HepG2 (cell line): Measurements from ENCODE around the gene DMAC2L. TPM values are rescaled to one million over a fixed set of nuclear protein-coding genes. Genes with fewer than 3 reads are reported as not detected.

Experiments
- CCDC6 ChIP-seq: sonication (generic); formaldehyde crosslinking; IDR thresholded peaks from 2 replicates; pipeline ENCODE4 v1.8.1; 2022; ENCODE audit warnings: mild to moderate bottlenecking, missing genetic modification reagents, moderate library complexity
- CENPX ChIP-seq: sonication (generic); formaldehyde crosslinking; IDR thresholded peaks from 2 replicates; pipeline ENCODE4 v1.9.0; 2021; ENCODE audit warnings: mild to moderate bottlenecking, missing genetic modification reagents, moderate library complexity
- DMAP1 ChIP-seq: IDR thresholded peaks from 2 replicates; pipeline ENCODE4 v1.6.1; 2016
- DRAP1 ChIP-seq: IDR thresholded peaks from 2 replicates; pipeline ENCODE4 v1.6.1; 2016; ENCODE audit warnings: missing genetic modification reagents, missing compliant biosample characterization
- HMGXB3 ChIP-seq: sonication (generic); formaldehyde crosslinking; IDR thresholded peaks from 2 replicates; pipeline ENCODE4 v1.4.0; 2020; ENCODE audit warnings: missing genetic modification reagents, borderline replicate concordance
- HOMEZ ChIP-seq: IDR thresholded peaks from 2 replicates; pipeline ENCODE4 v1.6.1; 2016; ENCODE audit warnings: low read depth
- MATR3 ChIP-seq: sonication (generic); formaldehyde crosslinking; IDR thresholded peaks from 2 replicates; pipeline ENCODE4 v1.4.0; 2020; ENCODE audit warnings: missing genetic modification reagents
- NR2C2 ChIP-seq: sonication (generic); formaldehyde crosslinking; IDR thresholded peaks from 2 replicates; pipeline ENCODE4 v1.4.0; 2020; ENCODE audit warnings: missing genetic modification reagents, mild to moderate bottlenecking, moderate library complexity, borderline replicate concordance
- REST ChIP-seq, 2 experiments: IDR thresholded peaks; 2 replicates each; pipeline ENCODE4 v1.6.1; 2011 to 2012; ENCODE audit warnings: low read length in 2 of 2, borderline replicate concordance in 1 of 2, low read depth in 1 of 2, mild to moderate bottlenecking in 1 of 2, moderate library complexity in 1 of 2
- ZNF205 ChIP-seq: IDR thresholded peaks from 2 replicates; pipeline ENCODE4 v1.6.1; 2018; ENCODE audit warnings: missing biosample characterization, missing genetic modification reagents
- ZNF382 ChIP-seq: sonication (generic); formaldehyde crosslinking; IDR thresholded peaks from 2 replicates; pipeline ENCODE4 v1.5.0; 2020; ENCODE audit warnings: missing genetic modification reagents, mild to moderate bottlenecking, borderline replicate concordance
- ZNF570 ChIP-seq: sonication (generic); formaldehyde crosslinking; IDR thresholded peaks from 2 replicates; pipeline ENCODE4 v1.4.0; 2020; ENCODE audit warnings: mild to moderate bottlenecking, missing genetic modification reagents, borderline replicate concordance
- ZNF644 ChIP-seq: IDR thresholded peaks from 2 replicates; pipeline ENCODE4 v1.6.1; 2016; ENCODE audit warnings: low read depth
- ZNF747 ChIP-seq: sonication (generic); formaldehyde crosslinking; IDR thresholded peaks from 2 replicates; pipeline ENCODE4 v1.8.1; 2023; ENCODE audit warnings: missing genetic modification reagents, mild to moderate bottlenecking, borderline replicate concordance
- ZNF788 ChIP-seq: sonication (generic); formaldehyde crosslinking; IDR thresholded peaks from 2 replicates; pipeline ENCODE4 v1.5.0; 2020; ENCODE audit warnings: mild to moderate bottlenecking, missing genetic modification reagents, borderline replicate concordance
- ZNF792 ChIP-seq: IDR thresholded peaks from 2 replicates; pipeline ENCODE4 v1.6.1; 2016
- ZNF800 ChIP-seq: sonication (generic); formaldehyde crosslinking; IDR thresholded peaks from 2 replicates; pipeline ENCODE4 v1.4.0; 2020; ENCODE audit warnings: missing genetic modification reagents
- polyA plus RNA-seq, 8 experiments: library from polyadenylated mRNA; depleted of rRNA in 3 of 8; stranded (reverse) in 7 of 8; unstranded in 1 of 8; fragments of >200 nt; fragmentation: Illumina TruSeq in 4 of 8; extraction: Trizol in 4 of 8; gene quantifications; 2 replicates each; pipeline versions ENCODE4 v1.2.1 to v1.2.3, GENCODE V29; 2011 to 2016; ENCODE audit warnings: low read depth in 4 of 8, missing spikeins in 1 of 8, mixed read lengths in 1 of 8; ENCODE audit not compliant: insufficient read depth in 1 of 8
- total RNA-seq, 5 experiments: library from RNA; depleted of rRNA; stranded (reverse); fragments of >200 nt; fragmentation: Illumina TruSeq; extraction: Trizol; gene quantifications; 2 replicates each; pipeline ENCODE4 v1.2.3, GENCODE V29; 2016; ENCODE audit warnings: low read depth in 1 of 5

DMAC2L gene
- total and polyA plus RNA-seq, 2 of the 13 experiments (the other 11 are each of a cell fraction or from before 2014, with no cell fraction given), result 19.4 to 23.2 TPM

- no peak for TF ChIP-seq ZNF800 (CRISPR knock-in tag)
- no peak for TF ChIP-seq MATR3 (CRISPR knock-in tag)
- TF ChIP-seq ZNF788 (CRISPR knock-in tag), result peak; percentile 31; the same call in 1 of the 2 replicates
- TF ChIP-seq DRAP1 (CRISPR knock-in tag), result peak; percentile 45; the same call in 1 of the 2 replicates
- TF ChIP-seq ZNF205 (CRISPR knock-in tag), result 0 out of 2 replicates have a peak, but pooled peaks have one; percentile 22
- peak; percentile 74; the same call in 1 of the 2 replicates for TF ChIP-seq ZNF792 (CRISPR knock-in tag)
- TF ChIP-seq HOMEZ (CRISPR knock-in tag), result peak; percentile 91
- TF ChIP-seq DMAP1 (CRISPR knock-in tag), result 0 out of 2 replicates have a peak, but pooled peaks have one; percentile 46
- TF ChIP-seq CENPX (CRISPR knock-in tag), result no peak
- TF ChIP-seq ZNF382 (CRISPR knock-in tag), result no peak
- no peak for TF ChIP-seq ZNF747 (CRISPR knock-in tag)
- TF ChIP-seq NR2C2 (CRISPR knock-in tag), result peak; percentile 30; the same call in 1 of the 2 replicates
- TF ChIP-seq ZNF644 (CRISPR knock-in tag), result peak; percentile 94
- TF ChIP-seq CCDC6, result peak; percentile 77; the same call in 1 of the 2 replicates
- TF ChIP-seq ZNF570 (CRISPR knock-in tag), result no peak
- TF ChIP-seq REST (IDR thresholded peaks at IDR 0.05; ENCODE audit: borderline replicate concordance in 1 of 2, low read depth in 1 of 2, low read length in 2 of 2), result no peak
- peak; percentile 45; the same call in 1 of the 2 replicates for TF ChIP-seq HMGXB3 (CRISPR knock-in tag)
Measured at GRCh38 chr14:50303744-50304471, 8.2 kb upstream of the DMAC2L start (continued).
